ENCODE data around the gene SYNJ1. TPM values are rescaled to one million over a fixed set of nuclear protein-coding genes. Genes with fewer than 3 reads are reported as not detected.
"Not testable (repeated sequence)": the region's sequence is repeated elsewhere in the genome, so short reads cannot be mapped to it uniquely, and the experiment has no call there.

The SYNJ1 gene
- polyA plus RNA-seq, 3 donors = 2.1 to 5.2 (median 3.9) TPM

- WGBS, 3 donors = 97 to 99% (median 98%) methylated on average over 9 of the region's 9 CpGs
- H3K27ac ChIP-seq (ENCODE audit: low read depth, low read length) = no peak overlapping the region
Observed at GRCh38 chr21:32658524-32658923, 69.3 kb downstream of the SYNJ1 start.

- WGBS, 3 donors = 67 to 92% (median 91%) methylated on average over 2 of the region's 2 CpGs
- no peak overlapping the region for H3K27ac ChIP-seq (ENCODE audit: low read depth, low read length)
Observed at GRCh38 chr21:32653326-32653901, 74.4 kb downstream of the SYNJ1 start.

GRCh38 chr21:32648165-32648564 is 79.6 kb downstream of the SYNJ1 start:
- no peak overlapping the region for H3K27ac ChIP-seq (ENCODE audit: low read depth, low read length)

GRCh38 chr21:32645261-32646182 is 82.3 kb downstream of the SYNJ1 start:
- WGBS, 3 donors = 75 to 79% (median 75%) methylated on average over 19 of the region's 19 CpGs
- no peak overlapping the region for H3K27ac ChIP-seq (ENCODE audit: low read depth, low read length)

GRCh38 chr21:32641710-32642698 is 85.8 kb downstream of the SYNJ1 start:
- WGBS, 3 donors = 74 to 80% (median 76%) methylated on average over 10 of the region's 10 CpGs
- no peak overlapping the region for H3K27ac ChIP-seq (ENCODE audit: low read depth, low read length)

GRCh38 chr21:32626621-32627196 is 101.1 kb downstream of the SYNJ1 start:
- no peak overlapping the region for H3K27ac ChIP-seq (ENCODE audit: low read depth, low read length)
- WGBS, 3 donors = 89 to 95% (median 93%) methylated on average over 3 of the region's 3 CpGs

GRCh38 chr21:32618218-32618617 is 109.6 kb downstream of the SYNJ1 start:
- WGBS, 3 donors = 74 to 78% (median 75%) methylated on average over 6 of the region's 6 CpGs
- H3K27ac ChIP-seq (ENCODE audit: low read depth, low read length) = not testable (repeated sequence)

- no peak overlapping the region for H3K27ac ChIP-seq (ENCODE audit: low read depth, low read length)
- WGBS, 3 donors = 69 to 72% (median 71%) methylated on average over 16 of the region's 16 CpGs
Observed at GRCh38 chr21:32613436-32614043, 114.3 kb downstream of the SYNJ1 start.

- WGBS, 3 donors = 3 to 4% (median 4%) methylated on average over 15 of the region's 15 CpGs
- no peak overlapping the region for H3K27ac ChIP-seq (ENCODE audit: low read depth, low read length)
Observed at GRCh38 chr21:32612999-32613337, 114.8 kb downstream of the SYNJ1 start.

GRCh38 chr21:32612075-32612998 is 115.5 kb downstream of the SYNJ1 start, which contains the start of gene CFAP298:
CFAP298 (minus strand) TSS chr21:32612377; CDS start chr21:32612243, 134 bp downstream.
- peak within 1 kb of the TSS; percentile 35 for H3K27ac ChIP-seq (ENCODE audit: low read depth, low read length)
- WGBS, 3 donors = 0% methylated on average over 81 of the region's 81 CpGs

- 0 to 1% (median 0%) methylated on average over 28 of the region's 28 CpGs for whole genome bisulfite sequencing, 3 donors
Observed at GRCh38 chr21:32611471-32611997, 116.3 kb downstream of the SYNJ1 start.

GRCh38 chr21:32610940-32611339 is 116.9 kb downstream of the SYNJ1 start:
- not testable (repeated sequence) for H3K27ac ChIP-seq (ENCODE audit: low read depth, low read length)
- WGBS, 3 donors = 70 to 79% (median 78%) methylated on average over 17 of the region's 17 CpGs

More at GRCh38 chr21:32611471-32611997, 116.3 kb downstream of the SYNJ1 start:
- peak overlapping the region; percentile 35 for H3K27ac ChIP-seq (ENCODE audit: low read depth, low read length)

GRCh38 chr21:32608851-32609250 is 119.0 kb downstream of the SYNJ1 start:
- H3K27ac ChIP-seq (ENCODE audit: low read depth, low read length) = no peak overlapping the region
- WGBS, 3 donors = 86 to 92% (median 88%) methylated on average over 5 of the region's 5 CpGs

GRCh38 chr21:32605469-32605868 is 122.3 kb downstream of the SYNJ1 start:
- no peak overlapping the region for H3K27ac ChIP-seq (ENCODE audit: low read depth, low read length)
- WGBS, 3 donors = 83 to 90% (median 88%) methylated on average over 8 of the region's 8 CpGs

GRCh38 chr21:32604464-32604863 is 123.3 kb downstream of the SYNJ1 start:
- H3K27ac ChIP-seq (ENCODE audit: low read depth, low read length) = no peak overlapping the region
- WGBS, 3 donors = 78 to 85% (median 83%) methylated on average over 8 of the region's 8 CpGs

GRCh38 chr21:32603131-32603530 is 124.7 kb downstream of the SYNJ1 start:
- H3K27ac ChIP-seq (ENCODE audit: low read depth, low read length) = no peak overlapping the region
- 75 to 86% (median 82%) methylated on average over 8 of the region's 8 CpGs for WGBS, 3 donors

- H3K27ac ChIP-seq (ENCODE audit: low read depth, low read length) = no peak overlapping the region
- 94 to 95% (median 94%) methylated on average over 6 of the region's 6 CpGs for WGBS, 3 donors
Observed at GRCh38 chr21:32602099-32602498, 125.7 kb downstream of the SYNJ1 start.
